NCI-H2227 treated with DMSO at 0.1 percent for 48 hours (cell line): Measurements from ENCODE around the gene JSRP1.
"Not testable (repeated sequence)": the region's sequence is repeated elsewhere in the genome, so short reads cannot be mapped to it uniquely, and the experiment has no call there.

ENCODE experiments used
- DNase-seq: peaks from one replicate; lab custom pipeline; 2025; lab: John Stamatoyannopoulos, UW

The JSRP1 gene

DNA sequence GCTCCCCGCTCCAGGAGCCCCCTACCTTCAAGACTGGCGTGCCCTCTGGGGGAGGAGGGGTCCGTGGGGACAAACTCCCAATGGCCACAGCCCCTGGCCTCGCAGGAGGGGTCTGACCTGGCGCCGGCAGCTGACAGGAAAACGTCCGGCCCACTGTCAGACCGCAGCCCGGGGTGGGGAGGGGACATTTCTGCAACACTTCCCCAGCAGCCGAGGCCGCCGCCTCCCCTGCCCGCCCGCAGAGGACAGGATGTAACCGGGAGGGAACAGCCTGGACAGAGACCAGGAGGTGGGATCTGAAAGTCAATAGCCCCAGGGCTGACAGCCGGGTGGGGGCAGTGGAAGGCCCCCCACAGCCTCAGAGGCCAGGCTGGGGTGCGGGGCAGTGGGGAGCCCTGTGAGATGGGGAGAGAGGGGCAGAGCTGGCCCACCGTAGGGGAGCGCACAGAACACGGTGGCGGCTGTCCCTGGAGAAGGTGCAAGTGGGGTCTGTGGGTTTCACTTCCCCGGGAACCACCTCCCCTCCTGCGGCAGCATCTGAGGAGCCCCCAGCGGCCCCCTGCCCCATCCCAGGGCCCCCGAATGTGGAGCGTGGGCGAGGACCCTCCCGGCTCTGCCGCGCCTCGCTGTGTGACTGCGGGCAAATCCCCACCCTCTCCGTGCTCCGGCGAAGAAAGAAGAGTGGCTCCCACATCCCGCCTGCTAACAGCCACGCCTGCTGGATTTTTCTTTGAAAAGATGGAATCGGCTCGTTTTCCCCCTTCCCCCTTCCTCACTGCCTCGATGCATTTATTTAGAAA, 26.0 kb upstream of the JSRP1 start, which contains the start of gene PEAK3:
TSS of gene PEAK3 (minus strand) at position 114 of the 800 bp plus-strand sequence. CDS start 1,244 bp downstream, outside the sequence.
- DNase-seq: no peak

DNA sequence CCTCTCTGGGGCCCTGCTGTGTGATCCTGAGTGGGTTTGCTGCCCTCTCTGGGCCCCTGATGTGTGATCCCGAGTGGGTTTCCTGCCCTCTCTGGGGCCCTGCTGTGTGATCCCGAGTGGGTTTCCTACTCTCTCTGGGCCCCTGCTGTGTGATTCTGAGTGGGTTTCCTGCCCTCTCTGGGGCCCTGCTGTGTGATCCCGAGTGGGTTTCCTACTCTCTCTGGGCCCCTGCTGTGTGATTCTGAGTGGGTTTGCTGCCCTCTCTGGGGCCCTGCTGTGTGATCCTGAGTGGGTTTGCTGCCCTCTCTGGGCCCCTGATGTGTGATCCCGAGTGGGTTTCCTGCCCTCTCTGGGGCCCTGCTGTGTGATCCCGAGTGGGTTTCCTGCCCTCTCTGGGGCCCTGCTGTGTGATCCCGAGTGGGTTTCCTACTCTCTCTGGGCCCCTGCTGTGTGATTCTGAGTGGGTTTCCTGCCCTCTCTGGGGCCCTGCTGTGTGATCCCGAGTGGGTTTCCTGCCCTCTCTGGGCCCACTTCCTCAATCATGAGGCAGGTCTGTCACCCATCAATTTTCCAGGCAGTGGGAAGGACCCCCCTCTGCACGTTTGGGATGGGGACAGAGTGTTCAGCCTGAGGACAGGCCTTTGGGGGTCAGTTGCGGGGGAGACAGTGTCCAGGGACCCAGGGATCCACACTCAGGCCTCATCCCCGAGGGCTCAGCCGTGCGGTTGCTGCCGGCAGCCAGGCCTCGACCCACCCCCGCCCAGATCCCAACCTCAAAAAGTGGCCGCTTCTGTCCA, 25.2 kb upstream of the JSRP1 start:
- not testable (repeated sequence) for DNase-seq

DNA sequence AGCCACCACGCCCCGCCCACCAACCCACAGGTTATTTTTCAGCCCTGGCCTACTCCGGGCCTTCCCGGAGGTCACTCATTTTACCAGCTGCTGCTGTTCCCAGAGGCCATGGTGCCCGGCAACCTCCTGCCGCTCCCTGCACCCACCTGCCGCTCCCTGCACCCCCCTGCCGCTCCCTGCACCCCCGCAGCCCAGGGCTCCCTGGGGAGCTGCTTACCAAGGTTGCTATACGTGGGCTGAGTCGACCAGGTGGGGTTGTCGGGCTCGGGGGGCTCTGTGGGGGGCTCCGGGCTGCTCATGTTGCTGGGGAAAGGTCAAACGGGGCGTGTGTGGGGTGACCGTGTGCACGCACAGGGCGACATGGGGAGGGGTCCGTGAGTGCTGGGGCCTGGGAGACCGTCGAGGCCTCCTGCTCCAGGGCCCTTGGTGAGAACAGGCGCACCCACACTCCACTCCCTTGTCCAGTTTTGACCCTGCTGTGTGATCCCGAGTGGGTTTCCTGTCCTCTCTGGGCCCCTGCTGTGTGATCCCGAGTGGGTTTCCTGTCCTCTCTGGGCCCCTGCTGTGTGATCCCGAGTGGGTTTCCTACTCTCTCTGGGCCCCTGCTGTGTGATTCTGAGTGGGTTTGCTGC, 24.5 kb upstream of the JSRP1 start:
- DNase-seq: no peak

DNA sequence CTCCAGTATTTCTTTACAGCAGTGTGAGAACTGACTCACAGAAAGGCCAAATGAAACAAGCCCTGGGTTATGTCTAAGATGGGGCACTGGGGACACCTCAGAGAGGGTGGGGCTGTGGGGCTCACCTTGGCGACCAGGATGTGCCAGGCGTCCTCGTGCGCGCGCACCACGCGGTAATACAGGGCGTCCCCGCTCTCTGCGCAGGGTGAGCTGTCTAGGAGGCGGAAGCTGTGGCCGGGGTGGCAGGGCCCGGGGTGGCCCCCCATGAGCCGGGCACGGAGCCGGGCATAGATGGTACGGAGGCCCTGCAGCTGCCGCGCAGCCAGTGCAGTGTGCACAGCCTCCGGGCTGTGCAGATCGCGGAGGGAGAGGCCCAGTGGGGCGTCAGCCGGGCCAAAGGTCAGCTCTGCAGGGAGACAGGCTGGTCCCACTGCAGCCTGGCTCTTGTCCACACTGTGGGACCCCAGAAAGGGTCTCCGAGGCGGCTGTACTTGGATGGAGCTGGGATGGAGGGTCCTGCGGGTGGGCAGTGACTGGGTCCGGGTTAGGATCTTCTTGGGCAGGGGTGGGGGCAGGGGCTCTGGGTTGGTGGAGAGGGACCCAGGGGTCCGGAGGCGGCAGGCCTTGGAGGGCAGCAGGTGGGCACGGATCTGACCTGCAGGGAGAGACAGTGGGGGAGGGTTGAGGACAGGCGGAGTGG, 22.4 kb upstream of the JSRP1 start:
- no peak for DNase-seq

- DNase-seq: no peak
These were observed 20.9 kb upstream of the JSRP1 start for GRCh38 chr19:2277138-2277537.

- DNase-seq: no peak
These were observed 20.3 kb upstream of the JSRP1 start for GRCh38 chr19:2276429-2276986.

- no peak for DNase-seq
These were observed 19.6 kb upstream of the JSRP1 start for GRCh38 chr19:2275588-2276428.

- no peak for DNase-seq
These were observed 18.8 kb upstream of the JSRP1 start for GRCh38 chr19:2274931-2275535.

- no peak for DNase-seq
These were observed 18.0 kb upstream of the JSRP1 start for GRCh38 chr19:2274185-2274711.

DNA sequence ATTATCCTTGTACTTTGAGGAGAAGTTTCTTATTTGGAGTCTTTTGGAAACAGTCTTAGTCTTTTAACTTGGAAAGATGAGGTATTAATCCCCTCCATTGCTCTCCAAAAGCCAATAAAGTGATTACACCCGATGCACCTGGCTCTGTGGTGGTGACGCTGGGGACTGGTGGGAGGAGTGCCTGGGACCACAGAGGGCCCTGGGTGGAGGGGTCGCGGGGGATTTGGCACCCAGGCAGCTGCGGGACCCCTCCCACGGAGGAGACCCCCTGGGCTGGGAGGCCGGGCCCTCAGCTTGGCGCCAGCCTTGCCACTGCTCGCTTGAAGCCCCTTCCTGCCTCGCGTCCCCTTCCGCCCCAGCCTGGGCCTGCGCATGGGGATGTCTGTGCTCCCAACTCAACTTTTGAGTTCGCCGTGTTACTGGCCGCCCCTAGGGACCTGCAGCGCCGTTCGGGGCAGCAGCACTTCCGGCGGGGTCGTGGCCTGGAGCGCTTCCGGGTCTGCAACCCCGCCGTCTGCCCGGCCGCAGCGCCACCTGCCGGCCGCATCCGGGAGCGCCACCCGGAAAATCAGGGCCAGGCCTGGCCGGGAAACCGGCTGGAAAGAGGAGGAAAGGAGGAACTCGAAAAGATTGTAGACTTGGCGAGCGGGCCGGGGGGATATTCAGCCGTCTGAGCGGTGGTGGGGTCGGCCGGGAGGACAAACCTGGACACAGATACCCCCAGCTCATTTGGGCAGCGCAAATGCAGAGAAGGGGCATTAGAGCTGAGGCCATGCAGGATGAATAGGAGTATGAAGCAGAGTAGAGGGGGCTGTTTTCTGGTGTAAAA, 17.4 kb upstream of the JSRP1 start:
- DNase-seq: peak; percentile 5

DNA sequence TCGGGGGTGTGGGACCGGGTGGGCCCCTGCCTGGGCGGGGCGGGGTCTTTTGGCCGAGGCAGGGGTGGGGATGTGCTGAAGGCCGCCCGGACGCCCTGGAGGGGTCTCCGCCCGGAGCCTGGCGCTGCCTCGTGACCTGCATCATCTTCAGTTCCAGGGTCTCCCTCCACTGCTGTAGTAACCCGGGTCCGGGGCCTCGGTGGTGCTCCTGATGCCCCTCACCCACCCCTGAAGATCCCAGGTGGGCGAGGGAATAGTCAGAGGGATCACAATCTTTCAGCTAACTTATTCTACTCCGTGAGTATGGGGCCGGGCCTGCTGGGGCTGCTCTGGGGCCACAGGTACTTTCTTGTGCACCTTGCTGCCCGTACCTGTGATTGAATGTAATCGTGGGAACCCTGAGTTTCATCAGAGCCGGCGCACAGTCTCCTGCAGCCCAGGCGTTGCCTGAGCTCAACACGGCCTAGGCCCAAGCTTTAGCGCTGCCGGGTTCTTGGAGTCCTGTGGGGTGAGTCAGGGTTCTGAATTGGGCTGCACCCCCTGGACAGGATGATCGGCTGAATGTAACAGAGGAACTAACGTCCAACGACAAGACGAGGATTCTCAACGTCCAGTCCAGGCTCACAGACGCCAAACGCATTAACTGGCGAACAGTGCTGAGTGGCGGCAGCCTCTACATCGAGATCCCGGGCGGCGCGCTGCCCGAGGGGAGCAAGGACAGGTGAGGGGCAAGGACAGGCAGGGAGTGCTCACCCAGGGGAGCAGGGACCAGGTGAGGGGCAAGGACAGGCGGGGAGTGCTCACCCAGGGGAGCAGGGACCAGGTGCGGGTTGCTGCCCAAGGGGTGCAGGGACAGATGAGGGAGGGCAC, 15.3 kb upstream of the JSRP1 start:
- DNase-seq: no peak

- no peak for DNase-seq
These were observed 14.4 kb upstream of the JSRP1 start for GRCh38 chr19:2270423-2271233.

- DNase-seq: no peak
These were observed 13.9 kb upstream of the JSRP1 start for GRCh38 chr19:2270157-2270422.

DNA sequence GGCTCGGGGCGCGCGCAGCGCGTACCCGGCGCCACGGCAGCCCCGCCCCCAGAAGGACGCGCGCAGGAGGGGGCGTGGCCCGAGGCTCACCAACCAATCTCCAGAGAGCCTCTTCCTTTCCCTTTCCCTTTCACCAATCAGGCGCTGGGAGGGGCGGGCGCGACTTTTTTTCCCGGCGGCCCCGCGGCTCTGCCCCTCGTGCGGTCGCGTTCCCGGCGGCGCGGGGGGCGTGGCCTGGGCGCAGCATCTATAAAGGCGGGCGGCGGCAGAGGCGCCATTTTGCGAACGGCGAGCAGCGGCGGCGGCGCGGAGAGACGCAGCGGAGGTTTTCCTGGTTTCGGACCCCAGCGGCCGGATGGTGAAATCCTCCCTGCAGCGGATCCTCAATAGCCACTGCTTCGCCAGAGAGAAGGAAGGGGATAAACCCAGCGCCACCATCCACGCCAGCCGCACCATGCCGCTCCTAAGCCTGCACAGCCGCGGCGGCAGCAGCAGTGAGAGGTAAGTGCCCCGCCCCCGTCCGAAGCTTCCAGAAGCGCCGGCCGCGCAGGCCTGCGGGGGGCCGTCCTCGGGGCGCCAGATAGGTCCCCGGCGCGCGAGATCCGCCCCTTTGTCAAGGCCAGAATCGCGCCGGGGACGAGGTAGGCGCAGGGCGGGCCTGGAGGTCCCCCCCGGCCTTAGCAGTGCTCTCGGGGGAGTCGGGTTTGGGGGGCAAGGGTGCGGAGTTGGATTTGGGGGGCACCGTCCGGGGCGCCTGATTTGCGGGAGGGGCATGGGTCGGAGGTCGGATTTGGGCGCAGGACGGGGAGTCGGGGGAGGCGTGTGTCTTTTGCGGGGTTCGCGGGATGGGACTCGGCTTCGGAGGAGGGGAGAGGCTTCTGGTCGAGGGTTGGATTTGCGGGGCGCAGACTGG, 13.3 kb upstream of the JSRP1 start:
- peak; percentile 89 for DNase-seq

DNA sequence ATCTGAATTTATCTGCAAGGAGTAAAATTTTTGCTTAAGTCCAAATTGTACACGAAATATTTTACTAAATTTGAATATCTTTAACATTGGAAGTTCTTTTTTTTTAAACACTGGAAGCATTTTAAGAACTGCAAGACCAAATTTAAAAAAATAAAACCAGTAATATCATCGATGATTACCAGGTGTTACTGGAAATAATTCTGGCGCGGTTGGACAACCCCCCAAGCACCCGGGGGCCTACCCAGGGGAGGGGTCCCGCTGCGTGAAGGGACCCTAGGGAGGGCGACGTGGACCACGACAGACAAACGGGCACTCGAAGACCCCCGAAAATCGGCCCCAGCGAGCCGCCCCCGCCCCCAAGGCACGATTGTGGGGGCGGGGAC, 12.6 kb upstream of the JSRP1 start:
- DNase-seq: no peak

DNA sequence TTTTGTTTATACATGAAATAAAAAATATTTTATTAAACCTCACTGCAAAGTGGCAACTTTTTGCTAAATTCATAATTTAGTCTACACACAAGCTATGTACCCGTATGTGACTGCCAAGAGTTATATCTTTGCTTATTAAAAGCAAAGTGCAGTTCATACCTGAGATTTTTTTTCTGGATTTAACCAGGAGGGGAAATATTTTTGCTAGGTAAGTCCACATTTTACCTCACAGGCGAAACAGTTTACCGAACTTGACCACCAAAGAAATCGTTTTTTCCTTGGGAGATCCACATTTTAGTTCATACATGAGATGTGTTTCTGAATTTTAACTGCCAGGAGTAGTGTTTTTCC, 12.2 kb upstream of the JSRP1 start:
- DNase-seq: no peak
